Loucy (cell line): ENCODE measurements around the gene BST1.

Experiments
- EZH2phosphoT487 ChIP-seq: fragments of 200-600 bp; IDR thresholded peaks from 2 replicates; pipeline ENCODE4 v1.6.1; 2018; ENCODE audit warnings: antibody characterized with exemption, mild to moderate bottlenecking, moderate library complexity, borderline replicate concordance
- TF ChIP-seq, protein P1 (sequence below): fragments of 200-600 bp; sonication (generic); conservative IDR thresholded peaks from 2 replicates; pipeline ENCODE4 v1.5.1; 2014; ENCODE audit warnings: mild to moderate bottlenecking, antibody characterized with exemption, low read length

DNA sequence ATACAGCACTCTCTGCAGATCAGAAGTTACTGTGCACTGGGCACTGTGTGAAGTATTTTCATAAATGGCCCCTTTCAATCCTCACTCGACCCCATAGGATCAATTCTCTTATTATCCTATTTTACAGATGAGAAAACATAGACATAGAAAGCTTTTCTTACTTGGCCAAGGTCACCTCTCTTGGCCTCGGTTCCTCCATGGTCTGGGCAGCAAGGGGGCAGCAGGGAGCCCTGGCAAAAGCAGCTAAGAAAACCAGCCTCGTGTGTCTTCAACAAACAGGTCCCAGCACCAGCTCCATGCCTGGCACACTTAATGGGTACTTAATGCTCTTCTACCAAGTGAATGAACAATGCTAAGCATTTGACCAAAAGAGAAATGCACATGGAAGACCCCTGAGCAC is 34.4 kb downstream of the BST1 start:
- TF ChIP-seq, protein P1, sequence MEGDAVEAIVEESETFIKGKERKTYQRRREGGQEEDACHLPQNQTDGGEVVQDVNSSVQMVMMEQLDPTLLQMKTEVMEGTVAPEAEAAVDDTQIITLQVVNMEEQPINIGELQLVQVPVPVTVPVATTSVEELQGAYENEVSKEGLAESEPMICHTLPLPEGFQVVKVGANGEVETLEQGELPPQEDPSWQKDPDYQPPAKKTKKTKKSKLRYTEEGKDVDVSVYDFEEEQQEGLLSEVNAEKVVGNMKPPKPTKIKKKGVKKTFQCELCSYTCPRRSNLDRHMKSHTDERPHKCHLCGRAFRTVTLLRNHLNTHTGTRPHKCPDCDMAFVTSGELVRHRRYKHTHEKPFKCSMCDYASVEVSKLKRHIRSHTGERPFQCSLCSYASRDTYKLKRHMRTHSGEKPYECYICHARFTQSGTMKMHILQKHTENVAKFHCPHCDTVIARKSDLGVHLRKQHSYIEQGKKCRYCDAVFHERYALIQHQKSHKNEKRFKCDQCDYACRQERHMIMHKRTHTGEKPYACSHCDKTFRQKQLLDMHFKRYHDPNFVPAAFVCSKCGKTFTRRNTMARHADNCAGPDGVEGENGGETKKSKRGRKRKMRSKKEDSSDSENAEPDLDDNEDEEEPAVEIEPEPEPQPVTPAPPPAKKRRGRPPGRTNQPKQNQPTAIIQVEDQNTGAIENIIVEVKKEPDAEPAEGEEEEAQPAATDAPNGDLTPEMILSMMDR = peak; percentile 60
- TF ChIP-seq EZH2phosphoT487 = no peak
